HepG2 (cell line): ENCODE measurements around the gene GCLC. TPM values are rescaled to one million over a fixed set of nuclear protein-coding genes. Genes with fewer than 3 reads are reported as not detected.

Source experiments
- ETV5 ChIP-seq: IDR thresholded peaks from 2 replicates; pipeline ENCODE4 v1.6.1; 2018; ENCODE audit warnings: missing biosample characterization, missing genetic modification reagents, inconsistent platforms, borderline replicate concordance
- ETV6 ChIP-seq: sonication (generic); formaldehyde crosslinking; conservative IDR thresholded peaks from 2 replicates; pipeline ENCODE4 v1.4.0; 2020; ENCODE audit warnings: missing genetic modification reagents
- EZH2 ChIP-seq: conservative IDR thresholded peaks from 2 replicates; pipeline ENCODE4 v1.6.1; 2012; ENCODE audit warnings: mild to moderate bottlenecking, low read depth, low read length, moderate library complexity
- FOSL1 ChIP-seq: sonication (generic); formaldehyde crosslinking; IDR thresholded peaks from 2 replicates; pipeline ENCODE4 v1.9.0; 2021; ENCODE audit warnings: missing genetic modification reagents, borderline replicate concordance
- FOXO1 ChIP-seq: sonication (generic); formaldehyde crosslinking; IDR thresholded peaks from 2 replicates; pipeline ENCODE4 v1.4.0; 2020; ENCODE audit warnings: missing genetic modification reagents
- HNRNPL ChIP-seq: fragments of 200-400 bp; formaldehyde crosslinking; IDR thresholded peaks from 2 replicates; pipeline ENCODE4 v1.6.1; 2017; ENCODE audit warnings: mild to moderate bottlenecking, low read depth, low read length
- HOXA7 ChIP-seq: sonication (generic); formaldehyde crosslinking; IDR thresholded peaks from 2 replicates; pipeline ENCODE4 v1.8.1; 2022; ENCODE audit warnings: mild to moderate bottlenecking, missing genetic modification reagents, moderate library complexity
- KLF6 ChIP-seq: IDR thresholded peaks from 2 replicates; pipeline ENCODE4 v1.8.0; 2016; ENCODE audit warnings: missing biosample characterization, missing genetic modification reagents
- PRDM4 ChIP-seq: sonication (generic); formaldehyde crosslinking; IDR thresholded peaks from 2 replicates; pipeline ENCODE4 v1.9.0; 2021; ENCODE audit warnings: missing genetic modification reagents, borderline replicate concordance
- SOX13 ChIP-seq, 3 experiments: fragments of 450-650 bp in 1 of 3; sonication (generic) in 1 of 3; formaldehyde crosslinking in 1 of 3; IDR thresholded peaks in 2 of 3; conservative IDR thresholded peaks in 1 of 3; 2 replicates each; pipeline versions ENCODE4 v1.5.0 to v1.6.1; 2016 to 2020; ENCODE audit warnings: antibody characterized with exemption in 1 of 3, mild to moderate bottlenecking in 1 of 3, missing compliant biosample characterization in 1 of 3, missing genetic modification reagents in 1 of 3, moderate library complexity in 1 of 3
- STAG1 ChIP-seq: sonication (generic); formaldehyde crosslinking; IDR thresholded peaks from 2 replicates; pipeline ENCODE4 v1.4.0; 2020; ENCODE audit warnings: missing genetic modification reagents
- TARDBP ChIP-seq: sonication (generic); formaldehyde crosslinking; IDR thresholded peaks from 2 replicates; pipeline ENCODE4 v1.8.0; 2022; ENCODE audit warnings: mild to moderate bottlenecking, missing genetic modification reagents
- TBX3 ChIP-seq: fragments of 450-650 bp; IDR thresholded peaks from 2 replicates; pipeline ENCODE4 v1.6.1; 2017; ENCODE audit warnings: antibody characterized with exemption, mild to moderate bottlenecking, inconsistent platforms, borderline replicate concordance
- THAP11 ChIP-seq: IDR thresholded peaks from 2 replicates; pipeline ENCODE4 v1.6.1; 2016; ENCODE audit warnings: missing biosample characterization, missing genetic modification reagents
- ZBTB26 ChIP-seq: IDR thresholded peaks from 2 replicates; pipeline ENCODE4 v1.6.1; 2016; ENCODE audit warnings: missing compliant biosample characterization, missing genetic modification reagents, borderline replicate concordance
- ZBTB39 ChIP-seq: sonication (generic); formaldehyde crosslinking; IDR thresholded peaks from 2 replicates; pipeline ENCODE4 v1.5.0; 2020; ENCODE audit warnings: missing genetic modification reagents
- ZBTB7A ChIP-seq: sonication (generic); formaldehyde crosslinking; IDR thresholded peaks from 2 replicates; pipeline ENCODE4 v1.8.0; 2022; ENCODE audit warnings: mild to moderate bottlenecking, missing genetic modification reagents
- ZKSCAN5 ChIP-seq: sonication (generic); formaldehyde crosslinking; IDR thresholded peaks from 2 replicates; pipeline ENCODE4 v1.5.1; 2020; ENCODE audit warnings: mild to moderate bottlenecking, missing genetic modification reagents
- ZNF441 ChIP-seq: sonication (generic); formaldehyde crosslinking; IDR thresholded peaks from 2 replicates; pipeline ENCODE4 v1.7.0; 2021; ENCODE audit warnings: missing genetic modification reagents, borderline replicate concordance
- ZNF577 ChIP-seq: sonication (generic); formaldehyde crosslinking; IDR thresholded peaks from 2 replicates; pipeline ENCODE4 v1.4.0; 2020; ENCODE audit warnings: mild to moderate bottlenecking, low read depth, missing genetic modification reagents, borderline replicate concordance
- ZSCAN5A ChIP-seq: sonication (generic); formaldehyde crosslinking; IDR thresholded peaks from 2 replicates; pipeline ENCODE4 v1.8.0; 2022; ENCODE audit warnings: mild to moderate bottlenecking, missing genetic modification reagents, borderline replicate concordance
- polyA plus RNA-seq, 8 experiments: library from polyadenylated mRNA; depleted of rRNA in 3 of 8; stranded (reverse) in 7 of 8; unstranded in 1 of 8; fragments of >200 nt; fragmentation: Illumina TruSeq in 4 of 8; extraction: Trizol in 4 of 8; gene quantifications; 2 replicates each; pipeline versions ENCODE4 v1.2.1 to v1.2.3, GENCODE V29; 2011 to 2016; ENCODE audit warnings: low read depth in 4 of 8, missing spikeins in 1 of 8, mixed read lengths in 1 of 8; ENCODE audit not compliant: insufficient read depth in 1 of 8
- total RNA-seq, 5 experiments: library from RNA; depleted of rRNA; stranded (reverse); fragments of >200 nt; fragmentation: Illumina TruSeq; extraction: Trizol; gene quantifications; 2 replicates each; pipeline ENCODE4 v1.2.3, GENCODE V29; 2016; ENCODE audit warnings: low read depth in 1 of 5

GCLC gene
- total and polyA plus RNA-seq, 2 of the 13 experiments (the other 11 are each of a cell fraction or from before 2014, with no cell fraction given), result 35.3 to 84.6 TPM

GRCh38 chr6:53544470-53545308, at the start of gene GCLC (continued):
- 0 out of 2 replicates have a peak, but pooled peaks have one; percentile 16 for TF ChIP-seq PRDM4
- TF ChIP-seq FOSL1 (CRISPR knock-in tag), result no peak
- TF ChIP-seq ZNF441, result peak; percentile 80
- TF ChIP-seq ZBTB26 (CRISPR knock-in tag), result peak; percentile 78
- peak; percentile 78 for TF ChIP-seq STAG1 (CRISPR knock-in tag)
- peak; percentile 48; the same call in 1 of the 2 replicates for TF ChIP-seq SOX13 (IDR thresholded peaks at IDR 0.05)
- peak in 1 of 2 experiments; percentile 72; a peak in 2 of 4 replicates for TF ChIP-seq SOX13 (CRISPR knock-in tag; conservative IDR thresholded peaks at IDR 0.05 in 1 of 2, IDR thresholded peaks at IDR 0.05 in 1 of 2)
- TF ChIP-seq ETV5, result peak; percentile 70
- 0 out of 2 replicates have a peak, but pooled peaks have one; percentile 31 for TF ChIP-seq ZKSCAN5 (CRISPR knock-in tag)
- TF ChIP-seq TARDBP (CRISPR knock-in tag), result peak; percentile 93
- TF ChIP-seq TBX3, result 0 out of 2 replicates have a peak, but pooled peaks have one; percentile 42
- peak; percentile 64 for TF ChIP-seq FOXO1 (CRISPR knock-in tag)
- no peak for TF ChIP-seq ZNF577 (CRISPR knock-in tag)
- no peak for TF ChIP-seq EZH2
- no peak for TF ChIP-seq HOXA7
- TF ChIP-seq HNRNPL, result 0 out of 2 replicates have a peak, but pooled peaks have one; percentile 30
- TF ChIP-seq THAP11, result peak; percentile 88
- peak; percentile 90 for TF ChIP-seq ETV6 (CRISPR knock-in tag)
- 0 out of 2 replicates have a peak, but pooled peaks have one; percentile 68 for TF ChIP-seq ZBTB7A
- TF ChIP-seq ZBTB39, result peak; percentile 93
- TF ChIP-seq KLF6, result peak; percentile 96
- TF ChIP-seq ZSCAN5A (CRISPR knock-in tag), result peak; percentile 83; the same call in 1 of the 2 replicates
